ENCODE measurements around the gene GSG1L.

Gene GSG1L

GRCh38 chr16:28011223-28011622, 52.3 kb downstream of the GSG1L start:
- no peak for TF ChIP-seq CTCF (IDR thresholded peaks at IDR 0.05; ENCODE audit: insufficient read depth, low read depth, low read length, missing control alignments)
- DNase-seq (ENCODE audit: low read depth) = no peak
- H3K4me3 ChIP-seq (ENCODE audit: low read depth, low read length) = no peak overlapping the region

GRCh38 chr16:28010671-28011070, 52.8 kb downstream of the GSG1L start:
- H3K4me3 ChIP-seq (ENCODE audit: low read depth, low read length) = no peak overlapping the region
- DNase-seq (ENCODE audit: low read depth) = no peak
- no peak for TF ChIP-seq CTCF (IDR thresholded peaks at IDR 0.05; ENCODE audit: insufficient read depth, low read depth, low read length, missing control alignments)

GRCh38 chr16:28009586-28010373, 53.7 kb downstream of the GSG1L start:
- DNase-seq (ENCODE audit: low read depth) = no peak
- H3K4me3 ChIP-seq (ENCODE audit: low read depth, low read length) = no peak overlapping the region
- TF ChIP-seq CTCF (IDR thresholded peaks at IDR 0.05; ENCODE audit: insufficient read depth, low read depth, low read length, missing control alignments) = no peak

GRCh38 chr16:28003923-28004322, 59.6 kb downstream of the GSG1L start:
- TF ChIP-seq CTCF (IDR thresholded peaks at IDR 0.05; ENCODE audit: insufficient read depth, low read depth, low read length, missing control alignments) = no peak
- no peak for DNase-seq (ENCODE audit: low read depth)
- H3K4me3 ChIP-seq (ENCODE audit: low read depth, low read length) = no peak overlapping the region

- no peak for DNase-seq (ENCODE audit: low read depth)
- TF ChIP-seq CTCF (IDR thresholded peaks at IDR 0.05; ENCODE audit: insufficient read depth, low read depth, low read length, missing control alignments) = no peak
- H3K4me3 ChIP-seq (ENCODE audit: low read depth, low read length) = no peak overlapping the region
Measured at GRCh38 chr16:28003021-28003865, 60.3 kb downstream of the GSG1L start.

- no peak for TF ChIP-seq CTCF (IDR thresholded peaks at IDR 0.05; ENCODE audit: insufficient read depth, low read depth, low read length, missing control alignments)
- no peak overlapping the region for H3K4me3 ChIP-seq (ENCODE audit: low read depth, low read length)
- DNase-seq (ENCODE audit: low read depth) = no peak
Measured at GRCh38 chr16:28001642-28002041, 61.9 kb downstream of the GSG1L start.

Data from GM12865 (cell line).